OCI-LY3 (cell line): ENCODE measurements around the gene HCFC1R1.
"Not testable (repeated sequence)": the region's sequence is repeated elsewhere in the genome, so short reads cannot be mapped to it uniquely, and the experiment has no call there.

ENCODE experiments used
- H2AFZ ChIP-seq: fragments of 200-600, 300-600 bp; shearing (Covaris generic); 2 replicates; pipeline ENCODE4 v1.6.0; 2014; ENCODE audit warnings: antibody characterized with exemption, low read depth, low read length
- H3K27ac ChIP-seq: fragments of 200-600, 300-600 bp; sonication (generic); 2 replicates; pipeline ENCODE4 v1.5.1; 2014; ENCODE audit warnings: mild to moderate bottlenecking, low read length, moderate library complexity, mixed read lengths
- H3K27me3 ChIP-seq: fragments of 200-600, 300-600 bp; sonication (generic); 2 replicates; pipeline ENCODE4 v1.6.1; 2014; ENCODE audit warnings: low read depth, low read length, mixed read lengths
- H3K36me3 ChIP-seq: fragments of 200-600, 300-600 bp; sonication (generic); replicated peaks from 2 replicates; pipeline ENCODE3; 2014; ENCODE audit warnings: low read depth, low read length, mixed read lengths
- H3K4me1 ChIP-seq: fragments of 300-600, 200-600 bp; sonication (generic); 2 replicates; pipeline ENCODE4 v1.6.1; 2014; ENCODE audit warnings: low read length, mixed read lengths
- H3K4me2 ChIP-seq: fragments of 200-600, 300-600 bp; sonication (generic); 2 replicates; pipeline ENCODE4 v1.6.1; 2014; ENCODE audit warnings: low read length, mixed read lengths
- H3K4me3 ChIP-seq: fragments of 300-600, 200-600 bp; sonication (generic); 2 replicates; pipeline ENCODE4 v1.5.1; 2014; ENCODE audit warnings: antibody characterized with exemption, mild to moderate bottlenecking, low read length, moderate library complexity
- H3K79me2 ChIP-seq: fragments of 300-600, 200-600 bp; shearing (Covaris generic); 2 replicates; pipeline ENCODE4 v1.6.1; 2014; ENCODE audit warnings: mild to moderate bottlenecking, low read length, mixed read lengths
- H3K9ac ChIP-seq: fragments of 300-600, 200-600 bp; shearing (Covaris generic); 2 replicates; pipeline ENCODE4 v1.6.0; 2014; ENCODE audit warnings: mild to moderate bottlenecking, low read length, moderate library complexity
- H3K9me3 ChIP-seq: fragments of 200-600, 300-600 bp; shearing (Covaris generic); 2 replicates; pipeline ENCODE4 v1.6.1; 2014; ENCODE audit warnings: low read length, mixed read lengths; ENCODE audit not compliant: insufficient read depth
- H4K20me1 ChIP-seq: fragments of 200-600, 300-600 bp; sonication (generic); 2 replicates; pipeline ENCODE4 v1.6.1; 2016; ENCODE audit warnings: low read length, mixed read lengths; ENCODE audit not compliant: insufficient read depth
- CTCF ChIP-seq: fragments of 200-600, 300-600 bp; sonication (generic); IDR thresholded peaks from 2 replicates; pipeline ENCODE4 v1.5.1; 2014; ENCODE audit warnings: antibody characterized with exemption, low read length, low read depth
- EZH2phosphoT487 ChIP-seq: fragments of 200-600 bp; shearing (Covaris generic); IDR thresholded peaks from 2 replicates; pipeline ENCODE4 v1.6.1; 2018; ENCODE audit warnings: antibody characterized with exemption, mixed run types, low read depth

The HCFC1R1 gene

DNA sequence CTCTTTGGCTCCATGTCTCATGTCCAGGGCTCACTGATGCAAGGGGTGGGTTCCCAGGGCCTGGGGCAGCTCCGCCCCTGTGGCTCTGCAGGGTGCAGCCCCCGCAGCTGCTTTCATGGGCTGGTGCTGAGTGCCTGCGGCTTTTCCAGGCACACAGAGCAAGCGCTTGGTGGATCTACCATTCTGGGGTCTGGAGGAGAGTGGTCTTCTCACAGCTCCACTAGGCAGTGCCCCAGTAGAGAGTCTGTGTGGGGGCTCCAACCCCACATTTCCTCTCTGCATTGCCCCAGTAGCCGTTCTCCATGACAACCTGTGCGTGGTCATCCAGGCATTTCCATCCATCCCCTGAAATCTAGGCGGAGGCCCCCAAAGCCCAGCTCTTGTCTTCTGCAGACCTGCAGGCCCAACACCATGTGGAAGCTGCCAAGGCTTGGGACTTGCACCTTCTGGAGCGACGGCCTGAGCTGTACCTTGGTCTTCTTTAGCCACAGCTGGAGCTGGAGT lies 46.9 kb upstream of the HCFC1R1 start:
- Histone ChIP-seq H2AFZ (no peak overlapping the region), H3K9me3 (no peaks in the 10 kb centered on the region), H3K36me3 (no peaks in the 10 kb centered on the region), H3K4me1 (peaks cover 3% of the 10 kb centered on the region), H3K4me3 (no peak overlapping the region), H4K20me1 (no peaks in the 10 kb centered on the region), H3K9ac (no peak overlapping the region), H3K27ac (no peak overlapping the region), H3K27me3 (peaks cover 6% of the 10 kb centered on the region; the same call in 1 of the 2 replicates), H3K79me2 (no peaks in the 10 kb centered on the region), H3K4me2 (no peak overlapping the region)
- TF ChIP-seq EZH2phosphoT487 (no peak), CTCF (no peak)

GRCh38 chr16:3069146-3069545 lies 45.4 kb upstream of the HCFC1R1 start:
- H3K36me3 ChIP-seq, H4K20me1 ChIP-seq, H3K27me3 ChIP-seq, H3K79me2 ChIP-seq, H3K27ac ChIP-seq, H2AFZ ChIP-seq, H3K9me3 ChIP-seq, H3K4me3 ChIP-seq, H3K9ac ChIP-seq, H3K4me2 ChIP-seq: not testable (repeated sequence)
- peaks cover 15% of the 10 kb centered on the region for H3K4me1 ChIP-seq

DNA sequence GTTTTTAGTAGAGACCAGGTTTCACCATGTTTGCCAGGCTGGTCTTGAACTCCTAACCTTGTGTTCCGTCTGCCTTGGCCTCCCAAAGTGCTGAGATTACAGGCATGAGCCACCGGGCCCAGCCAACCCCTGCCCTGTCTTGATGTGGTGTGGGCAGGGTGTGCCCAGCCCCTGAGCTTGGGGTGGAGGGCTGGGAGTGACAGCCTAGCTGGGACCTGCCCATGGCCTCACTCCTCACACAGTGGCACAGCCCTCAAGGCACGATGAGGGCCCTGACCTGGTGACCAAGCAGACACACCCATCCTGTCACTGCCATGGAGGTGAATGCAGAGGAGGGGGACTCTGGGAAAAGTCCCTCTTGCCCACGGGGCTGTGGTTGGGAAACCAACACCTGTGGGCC lies 44.7 kb upstream of the HCFC1R1 start:
- TF ChIP-seq CTCF (no peak), EZH2phosphoT487 (no peak)
- Histone ChIP-seq H3K4me2 (no peak overlapping the region), H4K20me1 (no peaks in the 10 kb centered on the region), H3K27me3 (no peaks in the 10 kb centered on the region), H3K36me3 (no peaks in the 10 kb centered on the region), H3K9ac (no peak overlapping the region), H3K4me1 (peaks cover 15% of the 10 kb centered on the region), H3K27ac (no peak overlapping the region), H3K79me2 (no peaks in the 10 kb centered on the region), H3K9me3 (no peaks in the 10 kb centered on the region), H3K4me3 (no peak overlapping the region), H2AFZ (no peak overlapping the region)

DNA sequence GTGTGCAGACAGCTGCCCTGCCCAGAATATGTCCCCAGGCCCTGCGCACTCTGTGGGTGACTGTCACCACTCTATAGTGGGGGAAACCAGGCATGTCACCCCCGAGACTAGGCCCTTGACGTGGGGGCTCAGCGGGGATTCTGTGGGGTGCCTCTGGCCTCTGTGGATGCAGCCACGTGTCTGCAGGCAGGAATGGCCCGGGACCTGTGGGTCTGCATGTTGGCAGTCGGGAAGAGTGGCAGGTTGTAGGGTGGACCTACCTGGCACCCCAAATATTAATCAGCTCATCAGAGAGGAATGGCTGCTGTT lies 42.7 kb upstream of the HCFC1R1 start:
- H3K36me3 ChIP-seq = no peaks in the 10 kb centered on the region
- TF ChIP-seq EZH2phosphoT487 (no peak), CTCF (no peak)
- no peak overlapping the region for H3K27ac ChIP-seq
- H3K4me3 ChIP-seq = no peak overlapping the region
- no peak overlapping the region for H3K9ac ChIP-seq
- H3K4me2 ChIP-seq = 0 out of 2 replicates have a peak overlapping the region, but pooled peaks have one; percentile 48
- no peak overlapping the region for H2AFZ ChIP-seq
- no peaks in the 10 kb centered on the region for H4K20me1 ChIP-seq
- no peaks in the 10 kb centered on the region for H3K9me3 ChIP-seq
- no peaks in the 10 kb centered on the region for H3K79me2 ChIP-seq
- no peaks in the 10 kb centered on the region for H3K27me3 ChIP-seq
- peaks cover 15% of the 10 kb centered on the region for H3K4me1 ChIP-seq
